GM21825 (cell line): ENCODE results near the gene FER.
"Not testable (repeated sequence)": the region's sequence is repeated elsewhere in the genome, so short reads cannot be mapped to it uniquely, and the experiment has no call there.

Source experiments
- ATAC-seq: cut with Tn5 transposase; IDR thresholded peaks from one replicate; pipeline ENCODE4 v1.9.1; 2021; ENCODE audit warnings: mild to moderate bottlenecking, moderate library complexity; ENCODE audit not compliant: unreplicated experiment

FER gene

DNA sequence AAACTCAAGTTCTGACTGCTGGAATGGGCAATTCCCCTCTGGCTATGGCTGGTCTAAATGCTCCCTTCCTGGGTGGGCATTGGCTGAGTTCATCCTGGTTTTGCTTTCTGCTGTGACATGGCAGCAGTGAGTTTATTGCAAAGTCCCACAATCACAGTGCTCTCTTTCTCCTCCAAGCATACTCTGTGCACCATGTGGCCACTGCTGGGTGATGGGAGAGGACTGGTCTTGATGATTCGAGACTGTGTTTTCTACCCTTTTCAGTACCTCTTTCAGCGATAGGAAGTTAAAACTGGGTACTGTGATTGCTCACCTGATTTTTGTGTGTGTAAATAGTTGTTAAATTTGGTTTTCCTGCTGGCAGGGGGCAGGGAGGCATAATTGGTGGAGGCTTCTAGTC lies 49.7 kb downstream of the FER start:
- no peak for ATAC-seq

DNA sequence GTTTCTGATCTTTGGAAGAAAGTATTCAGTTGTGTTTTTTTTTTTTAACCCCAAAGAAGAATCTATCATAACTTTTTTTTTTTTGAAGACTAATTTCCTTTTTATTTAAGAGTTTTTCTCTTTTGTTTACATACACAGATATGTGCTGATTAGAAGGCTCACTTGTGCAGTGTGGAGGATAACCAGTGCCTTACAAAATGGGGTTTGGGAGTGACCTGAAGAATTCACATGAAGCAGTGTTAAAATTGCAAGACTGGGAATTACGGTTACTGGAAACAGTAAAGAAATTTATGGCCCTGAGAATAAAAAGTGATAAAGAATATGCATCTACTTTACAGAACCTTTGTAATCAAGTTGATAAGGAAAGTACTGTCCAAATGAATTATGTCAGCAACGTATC lies 50.3 kb downstream of the FER start:
- ATAC-seq, result no peak

DNA sequence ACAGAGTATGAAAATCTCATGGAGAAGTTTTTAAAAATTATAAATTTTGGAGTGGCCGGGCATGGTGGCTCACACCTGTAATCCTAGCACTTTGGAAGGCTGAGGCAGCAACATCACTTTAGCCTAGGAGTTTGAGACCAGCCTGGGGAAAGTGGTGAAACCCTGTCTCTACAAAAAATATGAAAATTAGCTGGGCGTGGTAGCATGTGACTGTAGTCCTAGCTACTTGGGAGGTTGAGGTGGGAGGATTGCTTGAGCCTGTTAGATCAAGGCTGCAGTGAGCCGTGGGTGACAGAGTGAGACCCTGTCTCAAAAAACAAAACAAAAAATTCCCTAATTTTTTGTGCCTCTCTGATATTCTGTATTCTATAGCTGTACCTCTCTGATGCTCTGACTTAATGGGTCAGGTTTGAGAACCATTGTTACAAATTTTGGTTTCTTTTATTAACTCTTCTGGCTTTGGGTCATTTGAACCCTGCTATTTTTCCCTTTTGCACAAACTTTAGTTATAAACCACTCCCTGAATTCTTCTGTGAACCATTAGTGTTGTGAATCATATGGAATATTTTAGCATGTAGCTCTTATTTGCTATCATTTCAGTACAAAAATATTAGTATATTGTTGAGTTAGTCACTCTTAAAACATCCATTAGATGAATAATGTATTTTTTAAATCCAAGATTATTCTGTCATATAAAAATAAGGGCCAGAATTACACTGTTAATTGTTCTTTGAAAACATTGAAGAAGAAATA lies 51.0 kb downstream of the FER start:
- ATAC-seq, result no peak

DNA sequence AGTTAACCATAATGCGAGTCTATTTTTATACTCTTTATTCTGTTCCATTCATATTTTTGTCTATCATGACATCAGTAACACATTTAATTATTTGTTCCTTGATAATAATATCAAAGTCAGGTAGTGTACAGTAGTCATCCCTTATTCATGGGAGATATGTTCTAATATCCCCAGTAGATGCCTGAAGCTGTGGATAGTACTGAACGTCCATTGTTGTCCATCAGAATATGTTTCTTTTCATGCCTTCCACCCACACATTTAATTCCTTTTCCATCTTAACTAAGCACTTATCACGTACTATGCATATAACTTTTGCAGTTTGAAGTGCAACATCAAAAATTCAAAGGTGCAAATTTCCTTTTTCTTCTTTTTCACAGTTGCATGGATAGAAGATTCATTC lies 53.6 kb downstream of the FER start:
- ATAC-seq, result no peak

DNA sequence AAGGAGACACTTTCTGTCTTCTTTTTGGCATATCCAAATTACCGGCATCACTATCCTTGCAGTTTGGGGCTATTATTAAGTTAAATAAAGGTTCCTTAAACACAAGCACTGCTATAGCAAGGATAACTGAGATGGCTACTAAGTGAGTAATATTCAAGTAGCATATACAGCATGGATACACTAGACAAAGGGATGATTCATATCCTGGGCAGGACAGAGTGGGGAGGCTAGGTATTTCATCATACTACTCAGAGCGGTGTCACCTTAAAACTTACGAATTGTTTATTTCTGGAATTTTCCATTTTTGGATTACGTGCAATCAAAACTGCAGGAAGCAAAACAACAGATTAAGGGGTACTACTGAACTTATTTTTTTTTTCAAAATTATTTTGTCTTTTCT lies 54.1 kb downstream of the FER start:
- no peak for ATAC-seq

DNA sequence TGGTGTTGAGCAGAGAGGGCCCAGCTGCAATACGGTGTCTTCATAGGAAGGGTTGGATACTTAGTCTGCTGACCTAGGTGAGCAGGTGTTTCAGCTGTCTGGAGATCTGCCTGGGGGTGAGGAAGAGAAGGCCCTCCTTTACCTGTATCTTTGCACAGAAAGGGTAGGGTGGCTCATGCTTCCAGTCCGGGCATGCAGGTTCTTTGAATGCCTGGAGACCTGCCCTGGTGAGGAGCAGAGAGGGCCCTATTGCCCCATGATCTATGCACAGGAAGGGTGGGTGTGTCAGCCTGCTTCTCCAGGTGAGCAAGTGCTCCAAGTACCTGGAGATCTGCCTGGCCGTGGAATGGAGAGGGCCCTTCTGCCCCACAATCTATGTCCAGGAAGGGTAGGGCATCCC lies 63.0 kb downstream of the FER start:
- no peak for ATAC-seq

DNA sequence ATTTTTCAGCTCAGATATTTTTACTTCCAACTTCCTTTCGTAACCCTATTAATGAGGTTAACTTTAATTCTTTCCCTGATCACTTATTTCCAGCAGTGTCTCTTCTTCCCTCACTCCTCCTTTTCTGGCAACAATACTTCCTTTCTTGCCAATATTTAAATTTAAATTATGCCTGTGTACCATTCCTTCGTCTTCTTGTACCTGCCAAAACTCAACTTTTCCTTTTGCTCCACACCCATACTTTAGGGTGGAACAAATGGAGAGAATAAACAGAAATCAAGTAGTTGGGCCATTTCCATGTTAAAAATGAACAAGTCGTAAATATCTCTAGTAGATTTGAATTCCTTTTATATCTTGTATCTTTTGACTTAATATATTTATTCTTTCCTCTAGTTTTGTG lies 66.0 kb downstream of the FER start:
- no peak for ATAC-seq

DNA sequence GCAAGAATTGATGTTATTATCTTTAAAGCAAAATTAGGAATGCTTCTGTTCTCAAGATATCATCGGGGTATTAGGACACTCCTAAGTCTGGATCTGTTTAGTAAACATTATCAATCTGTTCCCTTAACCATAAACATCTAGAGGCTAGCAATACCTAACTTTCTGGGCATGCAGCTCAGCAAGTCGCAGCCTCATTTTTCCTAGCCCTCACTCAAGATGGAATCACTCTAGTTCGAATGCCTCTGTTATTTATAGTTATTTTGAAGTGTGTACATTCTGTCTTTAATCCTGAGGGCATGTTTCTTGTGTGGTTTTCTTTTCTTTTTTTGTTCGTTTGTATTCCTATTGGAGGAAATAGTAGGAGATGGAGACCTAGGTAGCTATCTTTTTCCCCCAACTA lies 66.9 kb downstream of the FER start:
- ATAC-seq, result no peak

DNA sequence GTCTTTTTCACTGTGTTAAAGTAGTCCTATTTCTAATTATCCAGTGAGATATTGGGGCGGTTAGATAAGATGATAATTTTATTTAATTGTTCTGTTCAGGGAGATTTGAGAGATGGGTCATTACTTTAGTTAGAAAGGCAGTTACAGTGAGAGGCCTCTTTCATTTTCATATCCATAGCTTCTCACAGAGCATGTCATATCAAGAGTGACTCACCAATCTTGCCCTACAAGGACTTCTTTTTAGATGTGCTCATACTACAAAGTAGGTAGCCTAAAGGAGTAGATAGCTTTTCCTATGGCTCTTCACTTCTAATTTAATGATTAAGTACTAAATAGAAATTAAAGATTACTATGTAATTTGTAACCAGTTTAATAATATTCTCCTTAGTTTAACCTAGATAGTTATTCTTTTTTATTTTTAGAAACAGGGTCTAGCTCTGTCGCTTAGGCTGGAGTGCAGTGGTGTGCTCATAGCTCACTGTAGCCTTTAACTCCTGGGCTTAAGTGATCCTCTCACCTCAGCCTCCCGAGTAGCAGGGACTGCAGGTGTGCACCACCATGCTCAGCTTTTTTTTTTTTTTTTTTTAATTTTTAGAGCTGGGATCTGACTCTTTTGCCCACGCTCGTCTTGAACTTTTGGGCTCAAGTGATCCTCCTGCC lies 71.0 kb downstream of the FER start:
- peak; percentile 94 for ATAC-seq

DNA sequence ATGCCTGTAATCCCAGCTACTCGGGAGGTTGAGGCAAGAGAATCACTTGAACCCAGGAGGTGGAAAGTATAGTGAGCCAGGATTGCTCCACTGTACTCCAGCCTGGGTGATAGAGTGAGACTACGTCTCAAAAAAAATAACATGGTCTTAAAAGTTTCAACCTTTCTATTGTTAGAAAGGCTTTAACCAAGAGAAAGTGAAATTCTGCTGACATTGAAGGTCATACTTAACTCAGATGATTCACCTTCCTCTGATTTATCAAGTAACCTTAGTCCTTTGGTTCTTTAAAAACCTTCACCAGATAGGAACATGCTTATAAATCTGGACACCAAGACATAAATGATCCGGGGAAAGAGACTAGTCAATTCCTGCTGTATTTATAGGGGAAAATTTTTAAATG lies 73.3 kb downstream of the FER start:
- ATAC-seq, result no peak

DNA sequence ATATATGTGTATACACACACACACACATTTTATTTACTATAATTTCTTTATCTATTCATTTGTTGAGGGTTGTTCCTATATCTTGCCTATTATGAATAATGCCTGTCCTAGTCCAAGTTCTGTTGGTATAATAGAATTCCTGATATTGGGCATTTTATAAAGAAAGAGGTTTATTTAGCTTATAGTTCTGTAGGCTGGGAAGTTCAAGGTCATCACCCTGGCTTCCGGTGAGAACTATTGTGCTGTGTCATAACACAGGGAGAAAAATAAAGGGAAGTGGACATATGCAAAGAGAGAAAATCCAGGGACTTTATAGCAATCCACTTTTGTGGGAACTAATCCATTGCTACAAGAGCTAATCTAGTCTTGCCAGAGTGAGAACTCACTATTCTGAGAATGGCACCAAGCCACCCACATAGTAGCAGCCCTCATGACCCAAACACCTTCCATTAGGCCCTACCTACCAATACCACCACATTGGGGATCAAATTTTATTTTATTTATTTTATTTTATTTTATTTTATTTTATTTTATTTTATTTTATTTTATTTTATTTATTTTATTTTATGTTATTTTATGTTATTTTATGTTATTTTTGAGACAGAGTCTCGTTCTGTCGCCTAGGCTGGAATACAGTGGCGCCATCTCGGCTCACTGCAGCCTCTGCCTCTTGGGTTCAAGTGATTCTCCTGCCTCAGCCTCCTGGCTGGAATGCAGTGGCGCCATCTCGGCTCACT lies 74.7 kb downstream of the FER start:
- no peak for ATAC-seq

DNA sequence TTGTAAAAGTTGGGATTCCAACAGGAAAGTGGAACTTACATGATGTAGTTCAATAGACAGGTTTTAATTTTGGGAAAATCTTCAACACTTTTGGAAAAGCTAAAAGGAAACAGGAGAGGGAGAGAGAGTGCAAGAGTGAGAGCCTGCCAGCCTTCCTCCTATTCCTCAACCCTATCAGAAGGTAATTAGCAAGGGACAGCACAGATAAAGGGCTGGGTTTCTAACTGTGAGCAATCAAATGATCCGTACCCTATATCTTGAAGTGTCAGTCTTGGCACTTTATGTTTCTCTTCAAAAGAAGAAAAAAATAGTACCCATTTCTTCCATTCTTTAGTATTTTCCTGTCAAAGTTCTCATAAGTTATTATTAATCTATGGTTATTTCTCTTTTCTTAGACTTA lies 79.4 kb downstream of the FER start:
- ATAC-seq, result no peak

DNA sequence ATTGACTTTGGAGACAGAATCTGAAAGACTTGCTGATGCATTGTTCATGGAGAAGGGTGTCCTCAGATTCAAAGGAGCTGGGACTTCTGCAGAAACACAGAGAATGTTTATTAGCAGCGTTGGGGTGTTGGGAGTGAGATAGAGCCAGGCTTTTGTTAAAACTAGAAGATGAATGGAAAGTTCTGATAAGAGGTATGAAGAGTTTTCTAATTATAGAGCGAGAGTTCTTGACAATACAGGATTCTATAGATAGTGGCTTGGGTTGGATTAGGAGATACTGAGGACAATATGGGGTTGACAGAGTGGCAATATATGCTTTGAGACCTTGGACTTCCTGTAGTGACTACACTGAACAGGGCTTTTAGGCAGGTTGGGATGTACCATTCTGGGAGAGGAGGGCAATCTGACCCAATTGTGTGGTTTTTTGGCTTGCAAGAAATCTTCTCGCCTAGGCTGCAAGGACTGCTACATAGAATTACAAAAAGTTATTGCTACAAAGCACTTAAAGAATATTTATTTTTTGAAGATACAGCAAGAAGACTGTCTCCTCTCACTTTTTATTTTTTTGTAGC lies 83.1 kb downstream of the FER start:
- no peak for ATAC-seq

DNA sequence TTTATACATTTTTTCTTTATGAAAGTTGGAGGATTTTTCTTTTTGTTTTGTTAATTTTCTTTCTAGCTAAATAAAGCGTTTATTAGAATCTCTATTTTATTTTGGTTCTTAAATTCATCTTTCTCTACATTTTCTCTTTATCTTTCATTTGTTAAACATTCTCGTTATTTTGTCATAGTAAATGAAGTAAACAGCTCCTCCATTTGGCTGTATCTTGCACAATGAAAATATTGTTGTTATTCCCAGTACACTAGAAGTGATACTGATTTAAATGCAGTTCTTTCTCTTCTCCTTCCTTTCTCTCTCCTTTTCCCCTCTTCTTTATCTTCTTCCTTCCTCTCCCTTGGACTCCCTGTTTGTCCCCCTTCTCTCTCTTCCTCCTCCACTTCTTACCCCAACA lies 88.8 kb downstream of the FER start:
- ATAC-seq, result no peak

DNA sequence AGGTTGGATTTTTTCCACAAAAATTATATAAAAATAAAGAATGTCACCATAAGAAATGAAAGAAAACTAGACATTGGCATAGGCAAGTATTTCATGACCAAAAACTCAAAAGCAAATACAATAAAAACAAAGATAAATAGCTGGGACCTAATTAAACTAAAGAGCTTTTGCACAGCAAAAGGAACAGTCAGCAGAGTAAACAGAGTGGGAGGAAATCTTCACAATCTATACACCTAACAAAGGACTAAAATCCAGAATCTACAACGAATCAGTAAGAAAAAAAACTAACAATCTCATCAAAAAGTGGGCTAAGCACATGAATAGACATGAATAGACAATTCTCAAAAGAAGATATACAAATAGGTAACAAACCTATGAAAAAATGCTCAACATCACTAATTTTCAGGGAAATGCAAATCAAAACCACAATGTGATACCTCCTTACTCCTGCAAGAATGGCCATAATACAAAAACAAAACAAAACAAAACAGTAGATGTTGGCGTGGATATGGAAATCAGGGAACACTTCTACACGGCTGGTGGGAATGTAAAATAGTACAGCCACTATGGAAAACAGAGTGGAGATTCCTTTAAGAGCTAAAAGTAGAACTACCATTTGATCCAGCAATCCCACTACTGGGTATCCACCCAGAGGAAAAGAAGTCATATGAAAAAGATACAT lies 94.7 kb downstream of the FER start:
- ATAC-seq, result not testable (repeated sequence)

DNA sequence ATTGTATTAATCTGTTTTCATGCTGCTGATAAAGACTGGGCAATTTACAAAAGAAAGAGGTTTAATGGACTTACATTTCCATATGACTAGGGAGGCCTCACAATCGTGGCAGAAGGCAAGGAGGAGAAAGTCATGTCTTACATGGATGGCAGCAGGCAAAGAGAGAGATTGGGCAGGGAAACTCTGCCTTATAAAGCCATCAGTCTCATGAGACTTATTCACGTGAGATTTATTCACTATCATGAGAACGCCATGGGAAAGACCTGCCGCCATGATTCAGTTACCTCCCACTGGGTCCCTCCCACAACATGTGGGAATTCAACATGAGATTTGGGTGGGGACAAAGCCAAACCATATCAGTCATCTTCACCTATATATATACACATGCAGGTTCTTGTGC lies 103.4 kb downstream of the FER start:
- not testable (repeated sequence) for ATAC-seq

DNA sequence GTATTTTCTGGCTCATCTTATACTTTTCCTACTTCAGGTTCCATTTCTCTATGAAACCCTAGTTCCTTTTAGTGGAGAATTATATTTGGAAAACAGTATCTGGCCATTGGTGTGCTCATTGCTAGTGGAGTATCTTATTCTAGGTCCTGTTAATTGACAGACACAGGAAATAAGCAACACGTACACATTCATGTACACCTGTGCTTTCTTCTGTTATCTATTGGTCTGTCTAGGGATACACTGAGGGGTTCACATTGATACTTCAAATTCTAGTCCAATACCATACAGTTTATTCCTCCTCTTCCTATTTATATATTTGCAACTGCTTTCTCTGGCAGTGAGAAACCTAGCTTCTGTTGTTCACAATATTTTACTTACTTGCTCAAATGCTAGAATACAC lies 110.2 kb downstream of the FER start:
- no peak for ATAC-seq

DNA sequence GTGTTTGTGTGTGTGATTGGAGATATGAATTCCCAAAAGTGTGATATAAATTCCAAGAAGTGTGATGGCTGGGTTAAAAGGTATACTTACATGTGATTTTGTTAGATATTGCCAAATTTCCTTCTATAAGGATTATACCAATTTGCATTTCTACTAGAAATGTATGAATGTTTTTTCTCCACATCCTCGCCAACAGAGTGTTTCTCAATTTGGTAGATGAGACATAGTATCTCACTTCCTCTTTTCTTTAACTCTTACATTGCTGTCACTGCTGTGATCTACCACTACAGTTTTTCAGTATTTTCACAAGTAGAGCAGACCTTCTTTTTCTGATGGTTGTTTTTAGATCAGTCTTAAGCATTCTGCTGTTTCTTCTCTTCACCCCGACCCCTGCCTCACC lies 111.3 kb downstream of the FER start:
- peak; percentile 97 for ATAC-seq

DNA sequence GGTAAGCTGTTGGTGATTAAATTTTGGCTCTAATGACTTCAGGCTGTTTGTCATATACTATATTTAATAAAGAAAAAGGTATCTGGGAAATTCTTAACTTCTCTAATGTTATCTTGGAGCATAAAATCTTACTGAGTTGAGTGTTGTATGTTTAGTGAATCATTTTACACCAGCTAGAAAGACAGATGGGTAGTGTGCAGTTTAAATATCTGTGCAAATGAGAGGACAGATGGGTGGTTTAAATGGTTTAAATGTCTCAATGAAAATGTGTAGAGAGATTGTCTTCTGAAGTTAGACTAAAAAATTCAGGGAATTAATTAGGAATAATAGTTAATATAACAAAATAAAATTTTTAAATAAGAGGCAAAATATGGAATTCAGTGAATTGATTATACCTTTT lies 114.5 kb downstream of the FER start:
- no peak for ATAC-seq

DNA sequence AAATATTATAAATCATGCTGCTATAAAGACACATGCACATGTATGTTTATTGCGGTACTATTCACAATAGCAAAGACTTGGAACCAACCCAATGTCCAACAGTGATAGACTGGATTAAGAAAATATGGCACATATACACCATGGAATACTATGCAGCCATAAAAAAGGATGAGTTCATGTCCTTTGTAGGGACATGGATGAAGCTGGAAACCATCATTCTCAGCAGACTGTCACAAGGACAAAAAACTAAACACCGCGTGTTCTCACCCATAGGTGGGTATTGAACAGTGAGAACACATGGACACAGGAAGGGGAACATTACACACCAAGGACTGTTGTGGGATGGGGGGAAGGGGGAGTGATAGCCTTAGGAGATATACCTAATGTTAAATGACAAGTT lies 118.4 kb downstream of the FER start:
- not testable (repeated sequence) for ATAC-seq

DNA sequence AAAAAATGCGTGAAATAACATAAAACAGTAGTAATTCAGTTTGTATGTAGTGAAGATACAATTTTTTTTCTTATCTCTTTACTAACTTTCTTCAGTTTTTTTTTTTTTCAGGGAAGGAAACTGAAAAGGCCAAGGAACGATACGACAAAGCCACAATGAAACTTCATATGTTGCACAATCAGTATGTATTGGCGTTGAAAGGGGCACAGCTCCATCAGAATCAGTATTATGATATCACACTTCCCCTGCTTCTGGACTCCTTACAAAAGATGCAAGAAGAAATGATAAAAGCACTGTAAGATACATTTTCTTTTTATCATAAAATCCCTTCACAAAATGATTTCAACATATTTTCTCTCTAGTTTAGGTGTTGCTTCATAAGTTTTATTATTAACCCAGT lies 120.0 kb downstream of the FER start:
- no peak for ATAC-seq
